ENCODE measurements around the gene EBF3.

EBF3 gene

GRCh38 chr10:129799942-129800341, 164.1 kb downstream of the EBF3 start:
- H3K4me3 ChIP-seq (ENCODE audit: low read depth, low read length) = no peak overlapping the region
- no peak for TF ChIP-seq CTCF (IDR thresholded peaks at IDR 0.05; ENCODE audit: borderline replicate concordance, insufficient read depth, low read depth, low read length)

GRCh38 chr10:129796710-129797420, 167.2 kb downstream of the EBF3 start:
- no peak for TF ChIP-seq CTCF (IDR thresholded peaks at IDR 0.05; ENCODE audit: borderline replicate concordance, insufficient read depth, low read depth, low read length)
- H3K4me3 ChIP-seq (ENCODE audit: low read depth, low read length) = no peak overlapping the region

- H3K4me3 ChIP-seq (ENCODE audit: low read depth, low read length) = no peak overlapping the region
- TF ChIP-seq CTCF (IDR thresholded peaks at IDR 0.05; ENCODE audit: borderline replicate concordance, insufficient read depth, low read depth, low read length) = no peak
Measured at GRCh38 chr10:129793996-129794395, 170.1 kb downstream of the EBF3 start.

GRCh38 chr10:129793479-129793878, 170.6 kb downstream of the EBF3 start:
- no peak for TF ChIP-seq CTCF (IDR thresholded peaks at IDR 0.05; ENCODE audit: borderline replicate concordance, insufficient read depth, low read depth, low read length)
- H3K4me3 ChIP-seq (ENCODE audit: low read depth, low read length) = no peak overlapping the region

- H3K4me3 ChIP-seq (ENCODE audit: low read depth, low read length) = no peak overlapping the region
- TF ChIP-seq CTCF (IDR thresholded peaks at IDR 0.05; ENCODE audit: borderline replicate concordance, insufficient read depth, low read depth, low read length) = no peak
Measured at GRCh38 chr10:129792864-129793263, 171.2 kb downstream of the EBF3 start.

- no peak overlapping the region for H3K4me3 ChIP-seq (ENCODE audit: low read depth, low read length)
- no peak for TF ChIP-seq CTCF (IDR thresholded peaks at IDR 0.05; ENCODE audit: borderline replicate concordance, insufficient read depth, low read depth, low read length)
Measured at GRCh38 chr10:129792141-129792540, 171.9 kb downstream of the EBF3 start.

GRCh38 chr10:129790715-129791446, 173.2 kb downstream of the EBF3 start:
- TF ChIP-seq CTCF (IDR thresholded peaks at IDR 0.05; ENCODE audit: borderline replicate concordance, insufficient read depth, low read depth, low read length) = no peak
- H3K4me3 ChIP-seq (ENCODE audit: low read depth, low read length) = no peak overlapping the region

Measured in GM12875 (cell line).